KMS-11 (cell line): ENCODE data around the gene PTCHD1.

Experiments
- H2AFZ ChIP-seq: fragments of 200-600 bp; sonication (generic); 2 replicates; pipeline ENCODE4 v1.6.1; 2016; ENCODE audit warnings: antibody characterized with exemption, mixed run types, low read depth
- H3K27ac ChIP-seq: fragments of 200-600 bp; sonication (generic); 2 replicates; pipeline ENCODE4 v1.6.1; 2016; ENCODE audit warnings: mild to moderate bottlenecking, mixed run types
- H3K27me3 ChIP-seq: fragments of 200-600 bp; sonication (generic); 2 replicates; pipeline ENCODE4 v1.6.1; 2017; ENCODE audit warnings: mild to moderate bottlenecking, low read depth, mixed run types, moderate library complexity; ENCODE audit not compliant: insufficient read depth
- H3K36me3 ChIP-seq: fragments of 200-600 bp; sonication (generic); 2 replicates; pipeline ENCODE4 v1.6.1; 2017; ENCODE audit warnings: mild to moderate bottlenecking, mixed run types; ENCODE audit not compliant: insufficient read depth
- H3K4me1 ChIP-seq: fragments of 200-600 bp; sonication (generic); 2 replicates; pipeline ENCODE4 v1.6.1; 2016; ENCODE audit warnings: mild to moderate bottlenecking, low read depth, mixed run types; ENCODE audit not compliant: poor library complexity, severe bottlenecking
- H3K4me2 ChIP-seq: fragments of 200-600 bp; sonication (generic); 2 replicates; pipeline ENCODE4 v1.7.0; 2016; ENCODE audit warnings: mild to moderate bottlenecking, mixed run types
- H3K4me3 ChIP-seq: fragments of 200-600 bp; sonication (generic); IDR thresholded peaks from 2 replicates; pipeline ENCODE4 v1.6.1; 2017; ENCODE audit warnings: low read depth, low read length, mixed read lengths; ENCODE audit not compliant: insufficient read depth
- H3K79me2 ChIP-seq: fragments of 200-600 bp; sonication (generic); 2 replicates; pipeline ENCODE4 v1.6.1; 2016; ENCODE audit warnings: low read depth, mixed run types; ENCODE audit not compliant: insufficient read depth
- H3K9ac ChIP-seq: fragments of 200-600 bp; sonication (generic); 2 replicates; pipeline ENCODE4 v1.6.1; 2016; ENCODE audit warnings: mild to moderate bottlenecking, mixed run types
- H4K20me1 ChIP-seq: fragments of 200-600 bp; sonication (generic); 2 replicates; pipeline ENCODE4 v1.6.1; 2016; ENCODE audit warnings: mild to moderate bottlenecking, mixed run types; ENCODE audit not compliant: insufficient read depth
- CTCF ChIP-seq: fragments of 200-600 bp; sonication (generic); conservative IDR thresholded peaks from 2 replicates; pipeline ENCODE4 v1.6.1; 2017; ENCODE audit warnings: low read depth, mild to moderate bottlenecking, antibody characterized with exemption, low read length, moderate library complexity, mixed read lengths

The PTCHD1 gene

GRCh38 chrX:23364416-23364815 is 29.8 kb downstream of the PTCHD1 start:
- Histone ChIP-seq H3K36me3 (no peaks in the 10 kb centered on the region), H2AFZ (no peak overlapping the region), H3K79me2 (no peaks in the 10 kb centered on the region), H3K4me2 (no peak overlapping the region), H4K20me1 (no peaks in the 10 kb centered on the region), H3K9ac (no peak overlapping the region), H3K27ac (no peak overlapping the region), H3K4me3 (no peak overlapping the region), H3K4me1 (no peaks in the 10 kb centered on the region), H3K27me3 (no peaks in the 10 kb centered on the region)
- no peak for TF ChIP-seq CTCF

- Histone ChIP-seq H3K4me3 (no peak overlapping the region), H3K36me3 (no peaks in the 10 kb centered on the region), H3K27ac (no peak overlapping the region), H3K9ac (no peak overlapping the region), H3K4me2 (no peak overlapping the region), H3K79me2 (no peaks in the 10 kb centered on the region), H4K20me1 (no peaks in the 10 kb centered on the region), H3K4me1 (no peaks in the 10 kb centered on the region), H3K27me3 (no peaks in the 10 kb centered on the region), H2AFZ (no peak overlapping the region)
- no peak for TF ChIP-seq CTCF
These were observed 30.9 kb downstream of the PTCHD1 start for GRCh38 chrX:23365541-23365940.

- Histone ChIP-seq H3K79me2 (no peaks in the 10 kb centered on the region), H3K9ac (no peak overlapping the region), H3K27ac (no peak overlapping the region), H4K20me1 (no peaks in the 10 kb centered on the region), H3K36me3 (no peaks in the 10 kb centered on the region), H3K4me2 (no peak overlapping the region), H3K4me1 (no peaks in the 10 kb centered on the region), H3K4me3 (no peak overlapping the region), H2AFZ (no peak overlapping the region), H3K27me3 (no peaks in the 10 kb centered on the region)
- TF ChIP-seq CTCF, result no peak
These were observed 32.3 kb downstream of the PTCHD1 start for GRCh38 chrX:23366914-23367313.

- no peaks in the 10 kb centered on the region for H4K20me1 ChIP-seq
- H3K4me2 ChIP-seq, result no peak overlapping the region
- H3K36me3 ChIP-seq, result no peaks in the 10 kb centered on the region
- H3K27ac ChIP-seq, result no peak overlapping the region
- H3K79me2 ChIP-seq, result no peaks in the 10 kb centered on the region
- TF ChIP-seq CTCF, result no peak
- H3K4me1 ChIP-seq, result no peaks in the 10 kb centered on the region
- no peak overlapping the region for H3K4me3 ChIP-seq
- H3K9ac ChIP-seq, result no peak overlapping the region
- H3K27me3 ChIP-seq, result no peaks in the 10 kb centered on the region
- H2AFZ ChIP-seq, result no peak overlapping the region
These were observed 34.4 kb downstream of the PTCHD1 start for GRCh38 chrX:23369027-23369426.
